IPS DF 4.7 (cell line): Measurements from ENCODE around the gene ABI3.

Experiments used
- DNase-seq: peaks from one replicate; pipeline ENCODE4 v3.0.0-alpha.2; 2013; ENCODE audit warnings: low spot score; ENCODE audit errors: extremely low read depth

ABI3 gene

GRCh38 chr17:49196520-49196919 lies 14.0 kb upstream of the ABI3 start:
- DNase-seq, result no peak

- no peak for DNase-seq
Measured at GRCh38 chr17:49197346-49197998, 13.0 kb upstream of the ABI3 start.

GRCh38 chr17:49198211-49198610 lies 12.3 kb upstream of the ABI3 start:
- no peak for DNase-seq

DNA sequence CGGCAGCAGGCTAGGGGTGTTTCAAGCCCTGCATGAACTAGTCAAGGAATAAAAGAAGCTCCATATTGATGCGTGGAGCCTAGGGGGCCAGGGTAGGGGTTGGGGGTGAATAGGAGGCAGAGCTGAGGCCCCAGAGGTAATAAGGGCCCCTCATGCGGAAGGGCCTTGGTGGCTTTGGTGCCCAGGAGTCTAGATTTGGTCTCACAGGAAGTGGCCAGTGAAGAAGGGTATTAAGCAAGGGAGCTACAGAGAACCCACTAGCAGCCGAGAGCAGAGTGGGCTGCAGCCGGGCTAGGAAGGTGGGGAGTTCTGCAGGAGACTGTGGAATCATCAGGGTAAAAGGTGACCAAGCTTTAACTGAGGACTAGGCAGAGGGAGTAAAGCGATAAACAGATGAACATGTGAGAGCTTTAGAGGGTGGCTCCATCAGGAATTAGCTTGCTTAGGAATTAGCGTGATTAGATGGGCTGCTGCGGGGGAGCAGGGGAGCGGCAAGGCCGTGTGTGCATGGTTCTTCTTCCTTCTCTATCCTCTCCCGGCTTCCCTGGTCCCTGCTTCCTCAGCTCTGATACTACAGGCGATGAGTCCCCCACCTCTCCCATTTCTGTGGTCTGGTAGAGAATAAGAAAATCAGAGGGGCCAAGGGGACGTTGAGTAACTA lies 10.0 kb upstream of the ABI3 start:
- DNase-seq, result no peak

DNA sequence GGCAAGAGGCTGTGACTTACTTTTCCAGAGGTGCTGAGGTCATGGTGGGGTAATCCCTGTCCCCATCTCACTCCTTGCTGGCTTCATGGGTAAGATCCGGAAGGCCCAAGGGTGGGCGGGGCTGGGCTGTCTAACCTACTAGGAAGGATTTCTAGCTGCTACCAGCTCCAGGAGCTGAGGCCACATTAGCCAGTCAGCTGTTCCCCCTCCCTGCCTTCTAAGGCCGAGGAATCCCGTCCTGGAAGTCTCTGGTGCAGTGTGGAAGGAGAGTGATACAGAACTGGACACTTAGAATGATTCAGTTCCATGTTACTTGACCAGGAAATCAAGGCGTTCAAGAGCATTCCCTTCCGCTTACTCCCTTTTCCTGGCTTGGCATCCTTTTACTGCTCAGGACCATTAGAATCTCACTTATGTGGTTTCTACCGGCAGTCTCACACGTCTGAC lies 9.0 kb upstream of the ABI3 start:
- no peak for DNase-seq

DNA sequence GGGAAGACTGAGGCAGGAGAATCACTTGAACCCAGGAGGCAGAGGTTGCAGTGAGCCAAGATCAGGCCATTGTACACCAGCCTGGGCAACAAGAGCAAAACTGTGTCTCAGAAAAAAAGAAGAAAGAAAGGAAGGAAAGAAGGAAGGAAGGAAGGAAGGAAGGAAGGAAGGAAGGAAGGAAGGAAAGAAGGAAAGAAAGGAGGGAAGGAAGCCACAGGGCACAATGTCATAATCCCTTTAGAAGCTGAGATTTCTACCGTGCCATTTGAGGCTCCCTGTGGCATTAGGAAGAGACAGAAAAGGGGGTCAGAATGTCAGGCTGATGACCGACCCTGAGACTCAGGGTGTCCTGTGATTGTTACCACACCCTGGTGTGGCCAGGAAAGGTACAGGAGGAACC lies 6.7 kb upstream of the ABI3 start:
- no peak for DNase-seq

DNA sequence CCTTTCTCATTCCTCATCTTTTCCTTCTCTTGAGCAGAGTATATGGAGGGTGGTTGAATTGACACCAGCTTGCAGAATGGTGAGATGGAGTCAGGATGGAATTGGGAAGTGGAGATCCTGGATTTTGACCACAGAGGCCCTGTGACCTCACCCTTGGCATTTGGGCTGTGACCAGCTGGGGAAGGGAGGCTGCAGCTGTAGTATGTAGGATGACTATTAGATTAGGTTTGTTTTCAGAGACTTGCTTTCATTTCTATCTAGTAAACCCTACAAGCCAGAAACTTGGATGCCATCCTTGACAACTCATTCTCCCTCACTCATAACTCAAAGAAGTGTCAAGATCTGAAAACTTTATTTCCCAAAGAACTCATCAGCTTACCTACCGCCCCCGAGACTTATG lies 6.0 kb upstream of the ABI3 start:
- no peak for DNase-seq

DNA sequence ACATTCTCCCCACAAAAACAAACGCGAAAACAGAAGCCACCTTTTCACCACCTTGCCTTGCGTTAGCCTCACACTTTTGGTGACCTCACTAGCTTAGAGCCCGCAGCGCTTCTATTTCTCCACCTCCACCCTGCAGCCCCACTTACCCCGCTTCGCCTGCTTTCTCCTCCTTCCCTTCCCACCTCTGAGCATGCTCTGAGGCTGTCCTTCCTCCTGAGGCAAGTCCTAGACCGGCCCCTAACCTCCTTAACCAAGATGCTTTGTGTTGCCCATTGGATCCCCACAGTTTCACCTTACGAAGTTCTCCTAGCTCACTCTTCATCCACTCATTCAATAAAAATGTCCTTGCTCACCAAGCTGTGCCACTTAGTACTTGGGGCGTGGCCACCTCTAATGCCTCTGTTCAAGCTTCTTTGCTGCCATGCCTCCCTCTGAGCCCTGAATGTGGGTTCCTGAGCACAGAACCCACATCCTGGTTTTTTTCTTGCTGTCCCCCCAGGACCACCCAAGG lies 1.4 kb upstream of the ABI3 start:
- no peak for DNase-seq

DNA sequence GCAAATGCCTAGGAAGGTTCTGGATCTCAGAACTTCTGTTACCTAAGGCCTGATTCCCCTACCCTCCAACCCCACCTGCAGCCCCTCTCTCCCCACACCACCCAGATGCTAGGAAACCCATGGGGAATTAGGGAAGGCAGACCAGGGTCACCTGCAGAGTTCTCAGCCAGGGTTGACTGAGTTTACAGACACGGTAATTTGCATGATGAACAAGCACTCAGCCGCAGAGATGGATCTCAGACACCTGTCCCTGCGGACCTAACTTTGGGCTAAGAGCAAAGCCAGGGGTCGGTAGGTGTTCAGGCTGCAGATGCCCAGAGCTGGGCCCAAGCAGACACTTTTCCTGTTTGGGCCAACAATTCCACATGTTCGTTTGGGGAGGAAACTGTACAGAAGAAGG lies 2.9 kb downstream of the ABI3 start:
- DNase-seq, result no peak

GRCh38 chr17:49213847-49214246 lies 3.3 kb downstream of the ABI3 start:
- DNase-seq, result no peak

- DNase-seq, result no peak
Measured at GRCh38 chr17:49214676-49215360, 4.3 kb downstream of the ABI3 start.

DNA sequence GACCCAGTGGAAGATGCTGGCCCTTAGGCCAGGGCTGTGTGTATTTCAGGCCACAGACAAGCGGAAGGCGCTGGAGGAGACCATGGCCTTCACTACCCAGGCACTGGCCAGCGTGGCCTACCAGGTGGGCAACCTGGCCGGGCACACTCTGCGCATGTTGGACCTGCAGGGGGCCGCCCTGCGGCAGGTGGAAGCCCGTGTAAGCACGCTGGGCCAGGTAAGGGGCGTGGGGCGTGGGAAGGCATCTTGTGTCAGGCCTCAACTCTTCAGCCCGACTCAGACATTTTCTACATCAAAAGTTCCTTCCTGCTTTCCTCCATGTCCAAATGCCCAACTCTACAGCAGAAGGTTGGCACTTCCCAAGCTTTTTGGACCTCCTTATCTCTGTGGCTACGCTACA lies 6.0 kb downstream of the ABI3 start:
- no peak for DNase-seq

- DNase-seq, result no peak
Measured at GRCh38 chr17:49216953-49217650, 6.6 kb downstream of the ABI3 start.

DNA sequence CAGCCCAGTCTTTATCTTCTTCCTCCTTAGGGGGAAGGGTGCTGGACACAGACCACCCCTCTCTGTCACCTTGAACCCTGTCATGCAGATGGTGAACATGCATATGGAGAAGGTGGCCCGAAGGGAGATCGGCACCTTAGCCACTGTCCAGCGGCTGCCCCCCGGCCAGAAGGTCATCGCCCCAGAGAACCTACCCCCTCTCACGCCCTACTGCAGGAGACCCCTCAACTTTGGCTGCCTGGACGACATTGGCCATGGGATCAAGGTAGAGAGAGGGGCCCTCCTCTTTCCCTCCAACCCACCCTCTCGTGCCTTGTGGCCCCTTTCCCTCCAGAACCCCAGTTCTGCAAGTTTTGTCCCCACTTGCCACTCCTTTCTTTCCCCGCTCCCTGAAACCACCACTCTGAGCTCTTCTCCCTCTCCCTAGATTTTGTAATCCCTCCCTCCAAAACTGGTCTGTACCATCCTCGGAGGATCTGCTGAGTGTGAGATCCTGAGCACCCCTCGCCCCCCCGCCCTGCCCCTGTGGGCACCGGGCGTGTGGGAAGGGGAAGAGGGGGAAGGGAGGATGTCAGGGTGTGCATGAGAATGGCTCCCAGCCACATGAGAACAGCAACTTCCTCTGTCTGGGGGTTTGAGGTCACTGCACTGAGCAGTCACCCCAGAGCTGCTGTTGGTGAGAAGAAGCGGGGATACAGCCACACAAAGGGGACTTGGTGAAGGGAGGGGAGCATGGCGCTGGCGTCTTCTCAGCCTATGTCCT lies 7.3 kb downstream of the ABI3 start:
- DNase-seq, result no peak

DNA sequence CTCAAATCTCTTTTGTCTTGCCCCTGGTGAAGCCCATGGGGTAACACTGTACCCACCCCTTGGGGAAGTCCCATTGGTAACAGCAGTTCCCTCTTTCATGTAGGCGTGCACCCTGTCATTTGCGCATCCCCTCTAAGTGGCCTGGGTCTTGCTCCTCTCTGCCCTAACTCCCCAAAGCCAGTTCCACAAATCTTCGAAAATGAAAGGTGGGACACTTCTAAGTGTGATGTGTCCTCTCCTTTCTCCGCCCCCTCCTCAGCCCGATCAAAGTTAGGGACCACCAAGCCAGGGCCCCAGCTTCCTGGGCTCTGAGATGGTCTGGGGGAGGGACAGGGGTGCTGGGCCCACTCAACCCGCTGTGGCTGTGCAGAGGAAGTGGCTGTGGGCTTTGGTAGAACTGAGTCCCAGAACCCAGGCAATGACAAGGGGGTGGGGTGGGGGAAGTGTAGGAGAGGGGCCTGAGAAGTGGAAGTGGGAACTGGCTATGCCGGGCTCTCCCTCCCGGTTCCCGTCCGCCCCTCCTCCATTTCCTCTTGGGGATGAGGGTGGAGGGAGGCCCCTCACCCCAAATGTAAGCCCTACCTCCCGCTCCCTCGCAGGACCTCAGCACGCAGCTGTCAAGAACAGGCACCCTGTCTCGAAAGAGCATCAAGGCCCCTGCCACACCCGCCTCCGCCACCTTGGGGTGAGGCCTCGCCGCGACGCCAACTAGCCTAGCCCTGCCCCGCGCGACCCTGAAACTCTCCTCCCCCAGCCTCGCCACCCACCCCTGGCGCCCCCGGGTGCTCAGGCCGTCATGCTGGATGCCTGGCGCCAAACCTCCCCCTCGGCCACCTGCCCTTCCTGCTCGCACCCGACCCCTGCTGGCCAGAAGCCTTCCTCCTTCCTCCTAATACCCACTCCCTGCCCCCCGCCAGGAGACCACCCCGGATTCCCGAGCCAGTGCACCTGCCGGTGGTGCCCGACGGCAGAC lies 8.7 kb downstream of the ABI3 start:
- no peak for DNase-seq

- no peak for DNase-seq
Measured at GRCh38 chr17:49219987-49220386, 9.5 kb downstream of the ABI3 start.

DNA sequence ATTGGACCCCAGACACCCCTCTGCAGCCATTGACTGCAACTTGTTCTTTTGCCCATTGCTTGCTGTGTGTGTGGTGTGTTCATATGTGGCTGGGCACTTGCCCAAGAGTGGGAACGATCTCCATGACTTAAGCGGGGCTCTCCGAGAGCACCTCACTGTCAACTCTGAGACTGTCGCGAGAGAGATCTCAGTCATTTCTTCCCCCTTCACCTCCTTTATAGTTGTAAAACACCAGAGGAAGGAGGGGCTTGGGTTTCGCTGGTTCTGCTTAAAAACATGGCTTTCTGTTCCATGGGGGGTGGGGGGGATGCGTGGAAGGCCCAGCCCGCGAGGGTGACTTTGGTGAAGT lies 12.6 kb downstream of the ABI3 start:
- no peak for DNase-seq

DNA sequence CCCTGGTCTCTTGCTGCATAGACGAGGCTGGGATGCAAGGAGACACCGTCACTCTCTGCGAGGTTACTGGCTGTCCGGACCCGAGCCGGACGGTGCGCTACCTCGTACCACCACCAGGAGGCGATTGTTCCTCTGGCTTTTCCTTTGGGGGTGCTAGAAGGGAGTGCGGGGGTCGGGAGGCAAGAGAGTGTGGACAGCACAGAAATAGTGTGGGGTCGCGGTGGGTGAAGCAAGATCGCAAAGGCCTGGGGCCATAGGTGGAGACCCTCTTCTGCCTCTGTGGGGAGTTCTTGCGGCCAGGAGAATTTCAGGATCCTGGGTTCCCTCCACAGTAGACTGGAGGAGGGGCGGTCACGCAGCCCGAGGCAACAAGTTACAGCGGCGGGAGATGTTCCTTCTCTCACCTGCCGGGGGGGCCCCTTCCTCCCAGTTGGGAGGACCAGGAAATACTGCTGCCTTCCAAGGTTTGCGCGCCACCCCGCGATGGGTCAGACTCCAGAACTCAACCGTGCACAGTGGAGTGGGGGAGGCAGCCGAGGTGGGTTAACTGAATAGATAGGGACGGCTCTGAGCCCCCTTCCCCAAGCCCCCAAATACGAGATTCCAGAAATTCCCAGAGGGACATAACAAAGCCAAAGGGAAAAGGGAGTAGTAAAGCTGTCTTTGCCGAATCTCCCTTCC lies 13.2 kb downstream of the ABI3 start:
- DNase-seq, result no peak

DNA sequence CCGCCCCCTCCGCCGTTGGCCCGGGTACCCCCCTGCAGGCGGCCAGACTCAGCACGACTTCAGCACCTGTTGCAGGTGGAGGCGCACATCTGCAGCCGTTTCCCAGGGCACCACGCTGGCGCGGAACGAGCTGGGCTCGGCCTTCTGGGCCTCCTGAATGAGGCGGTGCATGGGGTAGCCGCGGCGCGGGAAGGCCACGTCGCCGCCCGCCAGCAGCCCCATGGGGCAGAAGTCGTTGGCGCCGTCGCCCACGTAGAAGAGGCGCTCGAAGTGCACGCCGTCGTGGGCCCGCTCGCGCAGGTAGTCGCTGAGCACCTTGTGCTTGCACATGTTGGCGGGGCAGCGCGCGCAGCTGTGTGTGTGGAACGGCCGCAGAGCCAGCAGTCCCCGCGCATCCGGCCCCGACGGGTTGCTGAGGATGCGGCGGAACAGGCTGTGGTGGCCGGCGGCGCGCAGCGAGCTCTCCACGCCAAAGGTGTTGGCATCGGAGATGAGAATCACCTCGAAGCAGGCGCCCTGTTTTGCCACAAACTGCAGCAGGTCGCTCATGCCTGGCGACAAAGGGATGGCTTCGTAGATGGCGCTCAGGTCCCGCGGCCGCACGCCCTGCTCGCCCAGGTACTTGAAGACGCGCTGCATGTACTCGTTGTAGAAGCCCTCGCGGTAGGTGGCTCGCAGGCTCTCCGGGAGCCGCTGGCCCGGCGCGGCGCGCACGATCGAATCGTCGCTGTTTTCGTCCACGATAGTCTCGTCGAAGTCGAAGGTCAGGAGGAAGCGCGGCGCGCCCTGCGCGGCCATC lies 13.9 kb downstream of the ABI3 start:
- no peak for DNase-seq
